ENCODE data around the gene DARS2. TPM values are rescaled to one million over a fixed set of nuclear protein-coding genes. Genes with fewer than 3 reads are reported as not detected.

DARS2 gene
- total RNA-seq, 1 donor from 2014 or later, result 17.4 TPM

DNA sequence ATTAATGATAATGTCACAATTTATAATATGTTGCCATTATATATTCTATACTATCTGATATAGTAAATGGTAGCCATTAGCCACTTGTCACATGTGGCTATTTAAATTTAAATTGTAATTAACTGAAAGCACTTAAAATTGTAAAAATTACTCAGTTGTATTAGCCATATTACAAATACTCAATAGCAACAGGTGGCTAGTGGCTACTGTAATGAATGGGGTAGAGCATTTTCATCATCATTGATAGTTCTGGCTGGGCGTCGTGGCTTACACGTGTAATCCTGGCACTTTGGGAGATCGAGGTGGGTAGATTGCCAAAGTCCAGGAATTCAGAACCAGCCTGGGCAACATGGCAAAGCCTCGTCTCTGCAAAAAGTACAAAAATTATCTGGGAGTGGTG, 60.2 kb downstream of the DARS2 start:
- Mint-ChIP-seq H3K4me1 (ENCODE audit: low read depth, unreplicated experiment) (no peaks in the 10 kb centered on the region), H3K4me3 (ENCODE audit: unreplicated experiment) (no peak overlapping the region), H3K27me3 (ENCODE audit: low read depth, unreplicated experiment) (no peaks in the 10 kb centered on the region), H3K27ac (ENCODE audit: unreplicated experiment) (no peak overlapping the region), H3K9me3 (ENCODE audit: unreplicated experiment) (no peaks in the 10 kb centered on the region), H3K36me3 (ENCODE audit: low read depth, unreplicated experiment) (peaks cover 15% of the 10 kb centered on the region)
- H3K4me3 ChIP-seq (ENCODE audit: insufficient read depth, low read depth, low read length), result no peak overlapping the region
- peaks cover 5% of the 10 kb centered on the region for H3K79me2 ChIP-seq (ENCODE audit: insufficient read depth, low read length)
- H3K36me3 ChIP-seq (ENCODE audit: insufficient read depth, low read length), result peaks cover 10% of the 10 kb centered on the region
- H3K27me3 ChIP-seq (ENCODE audit: insufficient read depth, low read length), result no peaks in the 10 kb centered on the region
- peaks cover 3% of the 10 kb centered on the region for H4K20me1 ChIP-seq (ENCODE audit: insufficient read depth, low read length)
- TF ChIP-seq, protein P1, sequence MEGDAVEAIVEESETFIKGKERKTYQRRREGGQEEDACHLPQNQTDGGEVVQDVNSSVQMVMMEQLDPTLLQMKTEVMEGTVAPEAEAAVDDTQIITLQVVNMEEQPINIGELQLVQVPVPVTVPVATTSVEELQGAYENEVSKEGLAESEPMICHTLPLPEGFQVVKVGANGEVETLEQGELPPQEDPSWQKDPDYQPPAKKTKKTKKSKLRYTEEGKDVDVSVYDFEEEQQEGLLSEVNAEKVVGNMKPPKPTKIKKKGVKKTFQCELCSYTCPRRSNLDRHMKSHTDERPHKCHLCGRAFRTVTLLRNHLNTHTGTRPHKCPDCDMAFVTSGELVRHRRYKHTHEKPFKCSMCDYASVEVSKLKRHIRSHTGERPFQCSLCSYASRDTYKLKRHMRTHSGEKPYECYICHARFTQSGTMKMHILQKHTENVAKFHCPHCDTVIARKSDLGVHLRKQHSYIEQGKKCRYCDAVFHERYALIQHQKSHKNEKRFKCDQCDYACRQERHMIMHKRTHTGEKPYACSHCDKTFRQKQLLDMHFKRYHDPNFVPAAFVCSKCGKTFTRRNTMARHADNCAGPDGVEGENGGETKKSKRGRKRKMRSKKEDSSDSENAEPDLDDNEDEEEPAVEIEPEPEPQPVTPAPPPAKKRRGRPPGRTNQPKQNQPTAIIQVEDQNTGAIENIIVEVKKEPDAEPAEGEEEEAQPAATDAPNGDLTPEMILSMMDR (IDR thresholded peaks at IDR 0.05; ENCODE audit: insufficient read depth, low read depth, low read length), result no peak
- TF ChIP-seq EZH2 (IDR thresholded peaks at IDR 0.05; ENCODE audit: insufficient read depth, low read length), result no peak
- H3K9me3 ChIP-seq (ENCODE audit: insufficient read depth, low read depth, low read length), result no peaks in the 10 kb centered on the region
- H3K9ac ChIP-seq (ENCODE audit: low read length), result no peak overlapping the region
- no peak overlapping the region for H3K4me2 ChIP-seq (ENCODE audit: low read length)
- no peak for FAIRE-seq
- no peak for DNase-seq (ENCODE audit: low read depth)
- no peak overlapping the region for H3K27ac ChIP-seq (ENCODE audit: low read depth, low read length)
- no peaks in the 10 kb centered on the region for H3K4me1 ChIP-seq (ENCODE audit: insufficient read depth, low read length)
- H2AFZ ChIP-seq (ENCODE audit: low read depth, low read length), result no peak overlapping the region

DNA sequence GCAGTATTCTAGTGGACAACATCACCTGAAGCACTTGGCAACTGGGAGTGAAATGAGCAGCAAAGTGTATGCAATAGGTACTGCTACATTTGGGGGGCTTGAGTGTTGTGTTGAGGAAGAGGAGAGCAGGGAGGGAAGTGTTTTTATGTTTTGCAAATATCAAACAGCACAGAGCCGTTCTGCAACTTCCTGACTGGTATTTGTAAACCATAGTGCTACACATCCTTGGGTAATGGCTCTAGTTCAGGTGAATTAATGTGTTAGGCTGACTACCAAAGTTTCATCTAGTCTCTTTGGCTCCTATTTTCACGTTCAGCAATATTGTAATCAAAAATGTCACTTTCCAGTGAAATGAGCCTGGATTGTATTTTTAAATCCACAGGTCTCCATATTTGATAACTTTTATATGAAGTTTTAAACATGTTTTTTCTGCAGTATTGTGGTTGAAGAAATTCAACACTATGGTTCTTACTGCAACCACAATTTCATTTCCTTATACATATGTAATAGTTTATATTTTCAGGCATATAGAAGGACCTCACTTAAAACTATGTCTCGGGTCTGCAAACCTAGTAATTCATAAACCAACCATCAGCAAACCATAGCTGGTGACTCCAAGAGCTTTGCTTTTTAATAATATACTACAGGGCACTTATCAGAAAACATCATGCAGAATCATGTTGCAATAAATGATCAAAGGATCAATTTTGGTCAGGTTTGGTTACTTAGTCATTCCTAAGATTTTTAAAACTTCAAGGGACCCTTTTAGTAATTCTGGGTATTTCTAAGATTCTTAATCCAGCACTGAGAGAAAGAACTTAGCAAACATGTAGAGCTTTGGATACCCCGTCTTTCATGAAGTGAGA, 62.5 kb downstream of the DARS2 start:
- DNase-seq (ENCODE audit: low read depth) (no peak), FAIRE-seq (no peak)
- Mint-ChIP-seq H3K27me3 (ENCODE audit: low read depth, unreplicated experiment) (no peaks in the 10 kb centered on the region), H3K27ac (ENCODE audit: unreplicated experiment) (no peak overlapping the region), H3K9me3 (ENCODE audit: unreplicated experiment) (no peaks in the 10 kb centered on the region), H3K4me1 (ENCODE audit: low read depth, unreplicated experiment) (no peaks in the 10 kb centered on the region), H3K36me3 (ENCODE audit: low read depth, unreplicated experiment) (peaks cover 12% of the 10 kb centered on the region), H3K4me3 (ENCODE audit: unreplicated experiment) (no peak overlapping the region)
- no peaks in the 10 kb centered on the region for H3K4me1 ChIP-seq (ENCODE audit: insufficient read depth, low read length)
- H3K9me3 ChIP-seq (ENCODE audit: insufficient read depth, low read depth, low read length), result no peaks in the 10 kb centered on the region
- H3K36me3 ChIP-seq (ENCODE audit: insufficient read depth, low read length), result peaks cover 10% of the 10 kb centered on the region
- TF ChIP-seq, protein P1 (IDR thresholded peaks at IDR 0.05; ENCODE audit: insufficient read depth, low read depth, low read length), result no peak
- TF ChIP-seq EZH2 (IDR thresholded peaks at IDR 0.05; ENCODE audit: insufficient read depth, low read length), result no peak
- peaks cover 3% of the 10 kb centered on the region for H4K20me1 ChIP-seq (ENCODE audit: insufficient read depth, low read length)
- no peak overlapping the region for H3K9ac ChIP-seq (ENCODE audit: low read length)
- H3K27ac ChIP-seq (ENCODE audit: low read depth, low read length), result no peak overlapping the region
- H2AFZ ChIP-seq (ENCODE audit: low read depth, low read length), result no peak overlapping the region
- H3K79me2 ChIP-seq (ENCODE audit: insufficient read depth, low read length), result peaks cover 5% of the 10 kb centered on the region
- H3K4me2 ChIP-seq (ENCODE audit: low read length), result no peak overlapping the region
- H3K27me3 ChIP-seq (ENCODE audit: insufficient read depth, low read length), result no peaks in the 10 kb centered on the region
- H3K4me3 ChIP-seq (ENCODE audit: insufficient read depth, low read depth, low read length), result no peak overlapping the region

- H3K4me2 ChIP-seq (ENCODE audit: low read length), result no peak overlapping the region
- H3K27me3 Mint-ChIP-seq (ENCODE audit: low read depth, unreplicated experiment), result no peaks in the 10 kb centered on the region
- peaks cover 12% of the 10 kb centered on the region for H3K36me3 Mint-ChIP-seq (ENCODE audit: low read depth, unreplicated experiment)
- H3K4me1 ChIP-seq (ENCODE audit: insufficient read depth, low read length), result no peaks in the 10 kb centered on the region
- no peak overlapping the region for H3K27ac Mint-ChIP-seq (ENCODE audit: unreplicated experiment)
- no peak overlapping the region for H3K9ac ChIP-seq (ENCODE audit: low read length)
- H3K4me3 ChIP-seq (ENCODE audit: insufficient read depth, low read depth, low read length), result no peak overlapping the region
- no peaks in the 10 kb centered on the region for H3K4me1 Mint-ChIP-seq (ENCODE audit: low read depth, unreplicated experiment)
- no peaks in the 10 kb centered on the region for H3K9me3 ChIP-seq (ENCODE audit: insufficient read depth, low read depth, low read length)
- peaks cover 5% of the 10 kb centered on the region for H3K79me2 ChIP-seq (ENCODE audit: insufficient read depth, low read length)
- H3K27me3 ChIP-seq (ENCODE audit: insufficient read depth, low read length), result no peaks in the 10 kb centered on the region
- peaks cover 10% of the 10 kb centered on the region for H3K36me3 ChIP-seq (ENCODE audit: insufficient read depth, low read length)
- FAIRE-seq (no peak), DNase-seq (ENCODE audit: low read depth) (no peak)
- TF ChIP-seq EZH2 (IDR thresholded peaks at IDR 0.05; ENCODE audit: insufficient read depth, low read length), result no peak
- TF ChIP-seq, protein P1 (IDR thresholded peaks at IDR 0.05; ENCODE audit: insufficient read depth, low read depth, low read length), result no peak
- H3K4me3 Mint-ChIP-seq (ENCODE audit: unreplicated experiment), result no peak overlapping the region
- H3K27ac ChIP-seq (ENCODE audit: low read depth, low read length), result no peak overlapping the region
- no peaks in the 10 kb centered on the region for H3K9me3 Mint-ChIP-seq (ENCODE audit: unreplicated experiment)
- H4K20me1 ChIP-seq (ENCODE audit: insufficient read depth, low read length), result peaks cover 3% of the 10 kb centered on the region
- no peak overlapping the region for H2AFZ ChIP-seq (ENCODE audit: low read depth, low read length)
Measured at GRCh38 chr1:173887627-173888026, 63.2 kb downstream of the DARS2 start.
